Measurements from ENCODE around the gene MKS1. TPM values are rescaled to one million over a fixed set of nuclear protein-coding genes. Genes with fewer than 3 reads are reported as not detected.

The MKS1 gene
- polyA plus RNA-seq, 3 donors, result 4.2 to 7.6 (median 5.0) TPM

DNA sequence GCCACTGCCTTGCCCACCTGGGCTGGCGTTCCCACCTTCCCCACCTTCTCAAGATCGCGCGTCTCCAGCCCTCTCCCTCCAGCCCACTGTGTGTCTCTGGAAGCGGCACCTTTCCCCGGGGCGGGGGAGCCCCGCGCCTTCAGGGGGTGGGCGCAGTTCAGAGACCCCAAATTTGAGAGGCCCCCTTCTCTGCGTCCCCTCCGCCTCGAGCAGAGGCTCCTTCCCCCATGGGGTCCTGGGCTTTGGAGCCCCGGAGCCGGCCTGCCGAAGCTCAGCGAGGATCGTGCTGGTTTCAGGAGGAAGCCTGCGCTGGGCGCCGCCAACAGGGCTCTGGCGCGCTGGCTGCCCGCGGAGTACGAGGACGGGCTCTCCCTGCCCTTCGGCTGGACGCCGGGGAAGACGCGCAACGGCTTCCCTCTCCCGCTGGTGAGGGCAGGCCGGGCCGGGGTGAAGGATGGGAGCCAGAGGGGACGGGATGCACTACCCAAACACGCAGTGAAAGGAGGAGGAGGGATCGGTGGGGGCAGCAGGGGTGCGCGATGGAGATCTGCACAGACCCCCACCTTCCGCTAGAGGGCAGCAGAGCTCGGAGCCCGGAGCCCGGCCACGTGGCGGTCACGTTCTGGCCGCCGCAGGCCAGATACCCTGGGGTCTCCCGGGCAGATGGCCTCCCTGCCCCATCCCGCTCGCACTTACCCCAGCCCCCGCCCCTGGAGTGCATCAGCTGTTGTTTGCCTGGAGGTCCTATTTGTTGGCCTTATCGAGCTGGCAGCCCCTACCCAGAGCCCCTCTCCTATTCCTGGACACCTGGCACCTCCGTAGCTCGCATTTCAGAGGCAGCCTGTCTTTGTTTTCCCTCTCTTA, 30.4 kb upstream of the MKS1 start:
- peaks cover 42 to 67% (median 54%) of the 10 kb centered on the region in 3 donors for H3K27me3 Mint-ChIP-seq (ENCODE audit: low read depth in 3 of 3)
- peaks cover 16% of the 10 kb centered on the region for H3K4me1 Mint-ChIP-seq
- no peak overlapping the region for H3K27ac ChIP-seq (ENCODE audit: low read depth in 1 of 2, low read length in 2 of 2)
- 6% methylated on average over 52 of the region's 57 CpGs for WGBS (ENCODE audit: insufficient coverage)
- H3K4me1 ChIP-seq (ENCODE audit: control insufficient read depth in 1 of 2, insufficient read depth in 2 of 2, low read length in 2 of 2), result peaks cover 19 to 26% of the 10 kb centered on the region in 2 donors
- H3K36me3 ChIP-seq (replicated peaks in 1 of 2; ENCODE audit: control insufficient read depth in 1 of 2, insufficient read depth in 2 of 2, low read length in 2 of 2), result no peaks in the 10 kb centered on the region
- peak; percentile 61 to 69 (median 64) for DNase-seq
- peak overlapping the region; percentile 78 for H3K4me2 ChIP-seq (replicated peaks; ENCODE audit: extremely low read depth, low read length, poor library complexity, severe bottlenecking)
- no peaks in the 10 kb centered on the region for H3K36me3 Mint-ChIP-seq
- peak overlapping the region; percentile 55 for H3K9ac ChIP-seq (ENCODE audit: insufficient read depth, low read length, poor library complexity, severe bottlenecking)
- peak overlapping the region in 2 of 7 donors; percentile 30 to 63 for H3K27ac Mint-ChIP-seq
- intact Hi-C loops (cut with micrococcal nuclease), result no loop called here
- TF ChIP-seq, protein P1, sequence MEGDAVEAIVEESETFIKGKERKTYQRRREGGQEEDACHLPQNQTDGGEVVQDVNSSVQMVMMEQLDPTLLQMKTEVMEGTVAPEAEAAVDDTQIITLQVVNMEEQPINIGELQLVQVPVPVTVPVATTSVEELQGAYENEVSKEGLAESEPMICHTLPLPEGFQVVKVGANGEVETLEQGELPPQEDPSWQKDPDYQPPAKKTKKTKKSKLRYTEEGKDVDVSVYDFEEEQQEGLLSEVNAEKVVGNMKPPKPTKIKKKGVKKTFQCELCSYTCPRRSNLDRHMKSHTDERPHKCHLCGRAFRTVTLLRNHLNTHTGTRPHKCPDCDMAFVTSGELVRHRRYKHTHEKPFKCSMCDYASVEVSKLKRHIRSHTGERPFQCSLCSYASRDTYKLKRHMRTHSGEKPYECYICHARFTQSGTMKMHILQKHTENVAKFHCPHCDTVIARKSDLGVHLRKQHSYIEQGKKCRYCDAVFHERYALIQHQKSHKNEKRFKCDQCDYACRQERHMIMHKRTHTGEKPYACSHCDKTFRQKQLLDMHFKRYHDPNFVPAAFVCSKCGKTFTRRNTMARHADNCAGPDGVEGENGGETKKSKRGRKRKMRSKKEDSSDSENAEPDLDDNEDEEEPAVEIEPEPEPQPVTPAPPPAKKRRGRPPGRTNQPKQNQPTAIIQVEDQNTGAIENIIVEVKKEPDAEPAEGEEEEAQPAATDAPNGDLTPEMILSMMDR (IDR thresholded peaks at IDR 0.05), result peak; percentile 98
- no peaks in the 10 kb centered on the region for H3K79me2 ChIP-seq (ENCODE audit: insufficient read depth, low read length)
- H2AFZ ChIP-seq (ENCODE audit: insufficient read depth, low read depth, low read length, poor library complexity, severe bottlenecking), result peak overlapping the region; percentile 90
- H3K4me3 ChIP-seq (replicated peaks in 1 of 3; ENCODE audit: low read depth in 2 of 3, low read length in 3 of 3), result peak overlapping the region; percentile 26 to 78 (median 58)
- peak overlapping the region; percentile 85 to 90 for H3K4me3 Mint-ChIP-seq
- no peaks in the 10 kb centered on the region for H4K20me1 ChIP-seq (ENCODE audit: insufficient read depth, low read length)
- H3K27me3 ChIP-seq (ENCODE audit: control insufficient read depth in 2 of 2, insufficient read depth in 2 of 2, low read length in 2 of 2), result peaks cover 11 to 36% of the 10 kb centered on the region in 2 donors
- H3K9me3 ChIP-seq (replicated peaks in 1 of 2; ENCODE audit: control insufficient read depth in 1 of 2, insufficient read depth in 1 of 2, low read length in 2 of 2), result no peaks in the 10 kb centered on the region
- peaks cover 0 to 3% (median 0%) of the 10 kb centered on the region in 7 donors for H3K9me3 Mint-ChIP-seq

DNA sequence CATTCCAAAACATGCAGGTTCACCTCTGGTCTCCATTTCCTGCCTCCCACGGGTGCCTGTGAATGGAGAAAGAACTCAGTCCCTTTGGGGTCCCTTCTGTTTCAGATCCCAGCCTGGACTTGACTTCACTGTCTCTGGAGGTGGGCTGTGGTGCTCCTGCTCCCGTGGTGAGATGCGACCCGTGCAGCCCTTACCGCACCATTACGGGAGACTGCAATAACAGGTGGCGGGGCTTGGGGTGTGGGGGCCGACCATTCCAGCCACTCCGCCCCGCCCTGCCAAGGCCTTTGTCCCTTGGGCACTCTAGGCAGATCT, 29.9 kb upstream of the MKS1 start:
- peak overlapping the region; percentile 55 for H3K9ac ChIP-seq (ENCODE audit: insufficient read depth, low read length, poor library complexity, severe bottlenecking)
- no peaks in the 10 kb centered on the region for H3K36me3 ChIP-seq (replicated peaks in 1 of 2; ENCODE audit: control insufficient read depth in 1 of 2, insufficient read depth in 2 of 2, low read length in 2 of 2)
- TF ChIP-seq, protein P1 (IDR thresholded peaks at IDR 0.05), result no peak
- no peaks in the 10 kb centered on the region for H3K79me2 ChIP-seq (ENCODE audit: insufficient read depth, low read length)
- peaks cover 16% of the 10 kb centered on the region for H3K4me1 Mint-ChIP-seq
- H4K20me1 ChIP-seq (ENCODE audit: insufficient read depth, low read length), result no peaks in the 10 kb centered on the region
- no peak for DNase-seq
- H3K4me3 Mint-ChIP-seq, result peak overlapping the region; percentile 85 to 90
- H3K27me3 Mint-ChIP-seq (ENCODE audit: low read depth in 3 of 3), result peaks cover 42 to 71% (median 53%) of the 10 kb centered on the region in 3 donors
- H3K4me1 ChIP-seq (ENCODE audit: control insufficient read depth in 1 of 2, insufficient read depth in 2 of 2, low read length in 2 of 2), result peaks cover 19 to 26% of the 10 kb centered on the region in 2 donors
- H3K36me3 Mint-ChIP-seq, result no peaks in the 10 kb centered on the region
- H2AFZ ChIP-seq (ENCODE audit: insufficient read depth, low read depth, low read length, poor library complexity, severe bottlenecking), result peak overlapping the region; percentile 90
- peak overlapping the region; percentile 78 for H3K4me2 ChIP-seq (replicated peaks; ENCODE audit: extremely low read depth, low read length, poor library complexity, severe bottlenecking)
- intact Hi-C loops (cut with micrococcal nuclease), result no loop called here
- no peak overlapping the region for H3K27ac ChIP-seq (ENCODE audit: low read depth in 1 of 2, low read length in 2 of 2)
- H3K9me3 ChIP-seq (replicated peaks in 1 of 2; ENCODE audit: control insufficient read depth in 1 of 2, insufficient read depth in 1 of 2, low read length in 2 of 2), result no peaks in the 10 kb centered on the region
- peak overlapping the region in 1 of 7 donors; percentile 54 for H3K27ac Mint-ChIP-seq
- peaks cover 9 to 36% of the 10 kb centered on the region in 2 donors for H3K27me3 ChIP-seq (ENCODE audit: control insufficient read depth in 2 of 2, insufficient read depth in 2 of 2, low read length in 2 of 2)
- peak overlapping the region in 2 of 3 experiments; percentile 58 to 78 for H3K4me3 ChIP-seq (replicated peaks in 1 of 3; ENCODE audit: low read depth in 2 of 3, low read length in 3 of 3)
- H3K9me3 Mint-ChIP-seq, result peaks cover 0 to 3% (median 0%) of the 10 kb centered on the region in 7 donors
- 39% methylated on average over 7 of the region's 10 CpGs for WGBS (ENCODE audit: insufficient coverage)

Measured in CD14-positive monocyte (primary cell).